GM10266 (cell line): Measurements from ENCODE around the gene RTN4R.
"Not testable (repeated sequence)": the region's sequence is repeated elsewhere in the genome, so short reads cannot be mapped to it uniquely, and the experiment has no call there.

Source experiments
- DNase-seq: peaks from one replicate; pipeline ENCODE4 v3.0.0; 2012; ENCODE audit errors: extremely low spot score
- CTCF ChIP-seq: IDR thresholded peaks from 2 replicates; pipeline ENCODE4 v1.5.1; 2012; ENCODE audit warnings: mild to moderate bottlenecking, low read depth; ENCODE audit not compliant: control insufficient read depth, insufficient read depth; ENCODE audit errors: missing control alignments

Gene RTN4R

GRCh38 chr22:20273758-20274181 lies 5.7 kb upstream of the RTN4R start:
- TF ChIP-seq CTCF: no peak
- no peak for DNase-seq

- no peak for DNase-seq
- no peak for TF ChIP-seq CTCF
Measured at GRCh38 chr22:20272700-20273099, 4.6 kb upstream of the RTN4R start.

GRCh38 chr22:20272174-20272573 lies 4.1 kb upstream of the RTN4R start:
- no peak for TF ChIP-seq CTCF
- DNase-seq: no peak

GRCh38 chr22:20271114-20271994 lies 3.2 kb upstream of the RTN4R start:
- no peak for DNase-seq
- no peak for TF ChIP-seq CTCF

- not testable (repeated sequence) for DNase-seq
Measured at GRCh38 chr22:20270190-20271113, 2.3 kb upstream of the RTN4R start.

GRCh38 chr22:20269673-20270072 lies 1.6 kb upstream of the RTN4R start:
- DNase-seq: not testable (repeated sequence)

GRCh38 chr22:20269201-20269600 lies 1.1 kb upstream of the RTN4R start:
- not testable (repeated sequence) for DNase-seq

- no peak for DNase-seq
- TF ChIP-seq CTCF: no peak
Measured at GRCh38 chr22:20267441-20268278, 458 bp downstream of the RTN4R start.

GRCh38 chr22:20266667-20267440 lies 1.3 kb downstream of the RTN4R start:
- not testable (repeated sequence) for DNase-seq

GRCh38 chr22:20265772-20266666 lies 2.1 kb downstream of the RTN4R start:
- DNase-seq: not testable (repeated sequence)
